Endodermal cell (in vitro differentiated cells): ENCODE measurements around the gene NTRK3. TPM values are rescaled to one million over a fixed set of nuclear protein-coding genes. Genes with fewer than 3 reads are reported as not detected.

Source experiments
- DNase-seq: peaks from one replicate; pipeline ENCODE4 v3.0.0-alpha.2; 2017
- H3K27ac ChIP-seq: 2 replicates; pipeline ENCODE4 v1.5.1; 2013; ENCODE audit warnings: mild to moderate bottlenecking, low read depth, low read length, moderate library complexity
- H3K27me3 ChIP-seq: 2 replicates; pipeline ENCODE4 v1.6.1; 2013; ENCODE audit warnings: mild to moderate bottlenecking, low read length, moderate library complexity; ENCODE audit not compliant: insufficient read depth, control insufficient read depth, poor library complexity, severe bottlenecking
- H3K36me3 ChIP-seq: 2 replicates; pipeline ENCODE4 v1.7.0; 2013; ENCODE audit warnings: mild to moderate bottlenecking, low read length, moderate library complexity; ENCODE audit not compliant: control insufficient read depth, insufficient read depth
- H3K4me1 ChIP-seq: one replicate; pipeline ENCODE4 v1.7.0; 2013; ENCODE audit warnings: low read length; ENCODE audit not compliant: control insufficient read depth, insufficient read depth
- H3K4me3 ChIP-seq: 2 replicates; pipeline ENCODE4 v1.5.1; 2013; ENCODE audit warnings: mild to moderate bottlenecking, low read length, moderate library complexity
- H3K9ac ChIP-seq: 2 replicates; pipeline ENCODE4 v1.6.1; 2013; ENCODE audit warnings: mild to moderate bottlenecking, low read length, moderate library complexity; ENCODE audit not compliant: poor library complexity, severe bottlenecking; ENCODE audit errors: extremely low read depth
- H3K9me3 ChIP-seq: 2 replicates; pipeline ENCODE4 v1.6.1; 2013; ENCODE audit warnings: mild to moderate bottlenecking, low read length, moderate library complexity; ENCODE audit not compliant: control insufficient read depth
- H3K27ac Mint-ChIP-seq: 2 replicates; pipeline ENCODE4 v1.8.0; 2020; ENCODE audit warnings: mixed read lengths
- H3K27me3 Mint-ChIP-seq: 2 replicates; pipeline ENCODE4 v1.8.0; 2021; ENCODE audit warnings: mild to moderate bottlenecking, mixed read lengths; ENCODE audit not compliant: insufficient read depth
- H3K36me3 Mint-ChIP-seq: 2 replicates; pipeline ENCODE4 v1.8.0; 2020; ENCODE audit warnings: low read depth, mixed read lengths
- H3K4me1 Mint-ChIP-seq: 2 replicates; pipeline ENCODE4 v1.8.0; 2020; ENCODE audit warnings: mixed read lengths
- H3K4me3 Mint-ChIP-seq: 2 replicates; pipeline ENCODE4 v1.8.0; 2020; ENCODE audit warnings: mild to moderate bottlenecking, moderate library complexity, mixed read lengths
- H3K9me3 Mint-ChIP-seq: 2 replicates; pipeline ENCODE4 v1.8.0; 2020; ENCODE audit warnings: mild to moderate bottlenecking, mixed read lengths
- WGBS, 2 experiments: methylation state at CpG; one replicate each; pipeline versions ENCODE4 v1.1.5 to v1.1.7; 2013; ENCODE audit warnings: missing lambda C conversion rate in 2 of 2, mixed read lengths in 1 of 2; ENCODE audit not compliant: insufficient coverage in 1 of 2, insufficient read length in 1 of 2; 5-methylcytosine and 5-hydroxymethylcytosine counted together
- total RNA-seq, 2 donors: library from RNA; stranded (reverse); fragmentation: NEBNext Ultra II Directional in 1 of 2; extraction: Animal tissue kit (Norgen Biotek cat#: 25700) in 1 of 2; gene quantifications; 2 replicates in 1 of 2; 3 replicates in 1 of 2; pipeline ENCODE4 v1.2.1, GENCODE V29; 2021
- TF ChIP-seq, protein P1 (sequence below): fragments of 200-600 bp; sonication (generic); conservative IDR thresholded peaks from 2 replicates; pipeline ENCODE4 v1.5.0; 2021; ENCODE audit warnings: antibody characterized with exemption, mild to moderate bottlenecking

The NTRK3 gene
- total RNA-seq, 2 donors from 2014 or later, result 0.11 to 0.86 TPM

DNA sequence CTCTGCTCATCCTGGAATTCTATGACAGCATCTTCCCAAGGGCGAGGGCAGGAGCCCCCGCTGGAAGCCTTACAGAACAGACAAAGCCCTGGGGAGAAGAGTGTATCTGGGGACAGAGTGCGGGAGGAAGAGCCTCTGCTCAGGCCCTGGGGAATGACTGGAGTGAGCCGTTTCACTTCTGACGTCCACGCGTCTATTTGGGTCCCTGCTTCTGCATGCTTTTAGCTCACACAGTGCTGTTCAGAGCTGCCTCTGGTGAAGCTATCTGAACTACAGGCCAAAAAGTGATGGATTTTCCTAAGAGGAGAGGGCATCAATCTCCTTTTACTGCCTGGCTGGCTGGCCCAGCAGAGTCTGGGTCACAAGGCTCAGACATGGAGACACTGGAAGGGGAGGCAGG lies 311.8 kb downstream of the NTRK3 start:
- no peak overlapping the region for H3K4me3 Mint-ChIP-seq

DNA sequence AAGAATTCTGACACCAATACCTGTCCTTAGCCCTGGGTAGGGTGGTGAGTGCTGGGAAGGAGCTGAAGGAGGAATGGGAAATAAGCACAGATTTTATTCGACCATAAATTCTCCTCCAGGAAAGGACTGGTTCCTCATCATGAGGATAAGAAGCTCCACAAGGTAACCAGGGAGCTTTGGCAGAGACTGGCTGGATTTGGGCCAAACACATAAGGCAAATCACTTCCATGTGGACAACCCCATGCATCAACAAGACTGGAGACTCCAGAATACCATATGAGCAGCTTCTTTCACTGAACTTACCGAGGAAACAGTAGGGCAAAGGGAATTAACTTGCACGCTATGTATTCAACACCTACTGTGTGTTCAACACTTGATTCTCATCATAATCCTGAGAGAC lies 312.5 kb downstream of the NTRK3 start:
- 83 to 90% methylated on average over 3 of the region's 3 CpGs for WGBS, 2 experiments

More for the DNA sequence above, 311.8 kb downstream of the NTRK3 start:
- no peak overlapping the region for H3K9ac ChIP-seq
- H3K36me3 Mint-ChIP-seq, result no peaks in the 10 kb centered on the region
- peaks cover 10% of the 10 kb centered on the region for H3K27me3 ChIP-seq
- DNase-seq, result no peak
- H3K4me1 Mint-ChIP-seq, result peaks cover 30% of the 10 kb centered on the region
- H3K9me3 ChIP-seq, result no peaks in the 10 kb centered on the region
- no peaks in the 10 kb centered on the region for H3K9me3 Mint-ChIP-seq
- H3K4me3 ChIP-seq, result no peak overlapping the region
- peaks cover 53% of the 10 kb centered on the region for H3K27me3 Mint-ChIP-seq
- WGBS, 2 experiments, result 60 to 91% methylated on average over 1 to 7 of the region's 7 CpGs
- no peak overlapping the region for H3K27ac ChIP-seq
- H3K36me3 ChIP-seq, result no peaks in the 10 kb centered on the region
- H3K27ac Mint-ChIP-seq, result no peak overlapping the region
- H3K4me1 ChIP-seq, result peaks cover 5% of the 10 kb centered on the region
- TF ChIP-seq, protein P1, sequence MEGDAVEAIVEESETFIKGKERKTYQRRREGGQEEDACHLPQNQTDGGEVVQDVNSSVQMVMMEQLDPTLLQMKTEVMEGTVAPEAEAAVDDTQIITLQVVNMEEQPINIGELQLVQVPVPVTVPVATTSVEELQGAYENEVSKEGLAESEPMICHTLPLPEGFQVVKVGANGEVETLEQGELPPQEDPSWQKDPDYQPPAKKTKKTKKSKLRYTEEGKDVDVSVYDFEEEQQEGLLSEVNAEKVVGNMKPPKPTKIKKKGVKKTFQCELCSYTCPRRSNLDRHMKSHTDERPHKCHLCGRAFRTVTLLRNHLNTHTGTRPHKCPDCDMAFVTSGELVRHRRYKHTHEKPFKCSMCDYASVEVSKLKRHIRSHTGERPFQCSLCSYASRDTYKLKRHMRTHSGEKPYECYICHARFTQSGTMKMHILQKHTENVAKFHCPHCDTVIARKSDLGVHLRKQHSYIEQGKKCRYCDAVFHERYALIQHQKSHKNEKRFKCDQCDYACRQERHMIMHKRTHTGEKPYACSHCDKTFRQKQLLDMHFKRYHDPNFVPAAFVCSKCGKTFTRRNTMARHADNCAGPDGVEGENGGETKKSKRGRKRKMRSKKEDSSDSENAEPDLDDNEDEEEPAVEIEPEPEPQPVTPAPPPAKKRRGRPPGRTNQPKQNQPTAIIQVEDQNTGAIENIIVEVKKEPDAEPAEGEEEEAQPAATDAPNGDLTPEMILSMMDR, result no peak

DNA sequence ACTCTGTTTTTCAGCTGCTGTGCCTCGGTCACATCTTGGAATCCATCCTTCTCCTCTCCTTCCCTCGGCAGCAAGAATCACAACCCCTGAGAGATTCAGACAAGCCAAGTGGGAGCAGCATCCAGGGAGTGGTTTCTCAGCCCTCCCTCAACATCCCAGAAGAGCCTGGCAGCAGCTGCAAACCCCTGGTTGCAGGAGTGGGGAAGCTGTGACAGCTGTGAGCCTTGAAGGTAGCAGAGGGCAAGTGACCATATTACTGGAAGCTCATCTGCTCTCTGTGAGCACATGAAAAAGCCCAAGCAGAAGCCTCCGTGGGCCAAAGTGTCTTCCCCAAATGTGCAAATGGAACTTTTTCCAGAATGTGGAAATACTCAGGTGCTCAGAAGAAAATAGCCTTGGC lies 312.9 kb downstream of the NTRK3 start:
- TF ChIP-seq, protein P1, result no peak
- Histone ChIP-seq H3K4me1 (peaks cover 5% of the 10 kb centered on the region), H3K27me3 (peaks cover 10% of the 10 kb centered on the region), H3K27ac (no peak overlapping the region), H3K9me3 (no peaks in the 10 kb centered on the region), H3K9ac (no peak overlapping the region), H3K36me3 (no peaks in the 10 kb centered on the region), H3K4me3 (no peak overlapping the region)
- DNase-seq, result no peak
- no peaks in the 10 kb centered on the region for H3K9me3 Mint-ChIP-seq
- no peaks in the 10 kb centered on the region for H3K36me3 Mint-ChIP-seq
- WGBS, 2 experiments, result 91 to 96% methylated on average over 3 of the region's 3 CpGs
- no peak overlapping the region for H3K4me3 Mint-ChIP-seq
- H3K27ac Mint-ChIP-seq, result no peak overlapping the region
- H3K27me3 Mint-ChIP-seq, result peaks cover 44% of the 10 kb centered on the region
- H3K4me1 Mint-ChIP-seq, result peaks cover 30% of the 10 kb centered on the region

More for the DNA sequence above, 312.5 kb downstream of the NTRK3 start:
- no peaks in the 10 kb centered on the region for H3K9me3 Mint-ChIP-seq
- DNase-seq, result no peak
- Histone ChIP-seq H3K4me1 (peaks cover 5% of the 10 kb centered on the region), H3K27me3 (peaks cover 10% of the 10 kb centered on the region), H3K9me3 (no peaks in the 10 kb centered on the region), H3K4me3 (no peak overlapping the region), H3K9ac (no peak overlapping the region), H3K27ac (no peak overlapping the region), H3K36me3 (no peaks in the 10 kb centered on the region)
- H3K36me3 Mint-ChIP-seq, result no peaks in the 10 kb centered on the region
- no peak overlapping the region for H3K27ac Mint-ChIP-seq
- peaks cover 48% of the 10 kb centered on the region for H3K27me3 Mint-ChIP-seq
- H3K4me1 Mint-ChIP-seq, result peaks cover 30% of the 10 kb centered on the region
- no peak overlapping the region for H3K4me3 Mint-ChIP-seq
- TF ChIP-seq, protein P1, result no peak
